ENCODE measurements around the gene PCNX1.

PCNX1 gene

DNA sequence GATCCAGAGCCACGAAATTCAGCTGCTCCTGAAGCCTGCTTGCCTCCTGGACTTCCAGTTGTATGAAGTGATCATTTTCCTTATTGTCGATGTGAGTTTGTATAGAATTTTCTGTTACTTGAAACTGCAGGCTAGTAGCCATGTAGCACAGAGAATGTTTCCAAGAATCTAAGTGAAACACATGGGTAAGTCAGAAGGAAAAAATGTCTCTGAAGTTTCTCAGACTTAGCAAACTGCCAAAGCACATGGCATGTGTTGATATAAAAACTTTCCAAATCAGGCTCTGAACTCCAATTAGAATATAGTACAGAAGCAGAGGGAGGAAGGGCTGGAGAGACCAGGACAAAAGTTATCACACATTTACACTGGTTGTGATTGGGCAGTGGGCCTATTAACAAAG lies 9.8 kb upstream of the PCNX1 start:
- no peak for DNase-seq (ENCODE audit: low read depth in 1 of 2, low spot score in 1 of 2)
- TF ChIP-seq CTCF (IDR thresholded peaks at IDR 0.05; ENCODE audit: insufficient read depth, low read length) = no peak
- TF ChIP-seq, protein P1, sequence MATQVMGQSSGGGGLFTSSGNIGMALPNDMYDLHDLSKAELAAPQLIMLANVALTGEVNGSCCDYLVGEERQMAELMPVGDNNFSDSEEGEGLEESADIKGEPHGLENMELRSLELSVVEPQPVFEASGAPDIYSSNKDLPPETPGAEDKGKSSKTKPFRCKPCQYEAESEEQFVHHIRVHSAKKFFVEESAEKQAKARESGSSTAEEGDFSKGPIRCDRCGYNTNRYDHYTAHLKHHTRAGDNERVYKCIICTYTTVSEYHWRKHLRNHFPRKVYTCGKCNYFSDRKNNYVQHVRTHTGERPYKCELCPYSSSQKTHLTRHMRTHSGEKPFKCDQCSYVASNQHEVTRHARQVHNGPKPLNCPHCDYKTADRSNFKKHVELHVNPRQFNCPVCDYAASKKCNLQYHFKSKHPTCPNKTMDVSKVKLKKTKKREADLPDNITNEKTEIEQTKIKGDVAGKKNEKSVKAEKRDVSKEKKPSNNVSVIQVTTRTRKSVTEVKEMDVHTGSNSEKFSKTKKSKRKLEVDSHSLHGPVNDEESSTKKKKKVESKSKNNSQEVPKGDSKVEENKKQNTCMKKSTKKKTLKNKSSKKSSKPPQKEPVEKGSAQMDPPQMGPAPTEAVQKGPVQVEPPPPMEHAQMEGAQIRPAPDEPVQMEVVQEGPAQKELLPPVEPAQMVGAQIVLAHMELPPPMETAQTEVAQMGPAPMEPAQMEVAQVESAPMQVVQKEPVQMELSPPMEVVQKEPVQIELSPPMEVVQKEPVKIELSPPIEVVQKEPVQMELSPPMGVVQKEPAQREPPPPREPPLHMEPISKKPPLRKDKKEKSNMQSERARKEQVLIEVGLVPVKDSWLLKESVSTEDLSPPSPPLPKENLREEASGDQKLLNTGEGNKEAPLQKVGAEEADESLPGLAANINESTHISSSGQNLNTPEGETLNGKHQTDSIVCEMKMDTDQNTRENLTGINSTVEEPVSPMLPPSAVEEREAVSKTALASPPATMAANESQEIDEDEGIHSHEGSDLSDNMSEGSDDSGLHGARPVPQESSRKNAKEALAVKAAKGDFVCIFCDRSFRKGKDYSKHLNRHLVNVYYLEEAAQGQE (IDR thresholded peaks at IDR 0.05; ENCODE audit: insufficient replicate concordance, low read depth) = no peak
- TF ChIP-seq SPI1 (IDR thresholded peaks at IDR 0.05; ENCODE audit: borderline replicate concordance, low read depth) = no peak
- no peak for TF ChIP-seq GABPA (IDR thresholded peaks at IDR 0.05; ENCODE audit: low read depth)
- no peak for TF ChIP-seq POLR2AphosphoS5 (IDR thresholded peaks at IDR 0.05; ENCODE audit: low read depth)
- Histone ChIP-seq H3K4me3 (replicated peaks; ENCODE audit: insufficient read depth, low read length) (no peak overlapping the region), H3K27me3 (ENCODE audit: insufficient read depth, poor library complexity, severe bottlenecking) (no peaks in the 10 kb centered on the region), H3K27ac (replicated peaks) (no peak overlapping the region)

DNA sequence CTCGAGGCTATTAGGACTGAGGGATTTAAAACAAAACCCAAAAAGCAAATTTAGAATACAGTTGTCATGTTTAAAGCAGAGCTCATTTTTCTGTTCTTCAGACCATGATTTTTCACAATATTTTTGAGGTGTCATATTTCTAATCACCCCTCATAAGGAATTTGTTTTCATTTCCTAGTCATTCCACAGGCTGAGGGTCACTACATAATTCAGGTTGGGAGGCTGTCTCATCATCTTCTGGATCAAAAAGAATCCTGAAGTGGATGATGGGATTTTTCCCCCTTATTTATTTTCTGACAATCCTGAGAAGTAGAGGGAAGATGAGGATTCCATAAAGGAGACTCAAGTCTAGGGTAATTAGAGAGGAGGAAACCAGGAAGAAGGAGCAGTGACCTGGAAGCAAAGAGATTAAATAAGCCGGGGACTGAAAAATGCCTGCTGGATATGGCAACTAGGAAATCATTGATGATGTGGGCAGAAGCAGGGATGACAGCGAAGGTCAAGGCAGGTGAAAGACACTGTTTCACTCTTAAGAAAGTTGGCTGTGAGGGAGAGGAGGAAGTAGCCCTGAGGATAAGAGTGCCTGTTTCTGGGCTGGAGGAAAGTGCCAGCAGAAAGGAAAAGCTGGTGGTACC lies 9.0 kb upstream of the PCNX1 start:
- no peak overlapping the region for H3K27ac ChIP-seq (replicated peaks)
- H3K27me3 ChIP-seq (ENCODE audit: insufficient read depth, poor library complexity, severe bottlenecking) = no peaks in the 10 kb centered on the region
- TF ChIP-seq POLR2AphosphoS5 (IDR thresholded peaks at IDR 0.05; ENCODE audit: low read depth) = no peak
- TF ChIP-seq GABPA (IDR thresholded peaks at IDR 0.05; ENCODE audit: low read depth) = no peak
- no peak for TF ChIP-seq CTCF (IDR thresholded peaks at IDR 0.05; ENCODE audit: insufficient read depth, low read length)
- TF ChIP-seq SPI1 (IDR thresholded peaks at IDR 0.05; ENCODE audit: borderline replicate concordance, low read depth) = no peak
- TF ChIP-seq, protein P1 (IDR thresholded peaks at IDR 0.05; ENCODE audit: insufficient replicate concordance, low read depth) = no peak
- H3K4me3 ChIP-seq (replicated peaks; ENCODE audit: insufficient read depth, low read length) = no peak overlapping the region
- DNase-seq (ENCODE audit: low read depth in 1 of 2, low spot score in 1 of 2) = no peak

GRCh38 chr14:70901269-70901668 lies 6.0 kb upstream of the PCNX1 start:
- no peak overlapping the region for H3K27ac ChIP-seq (replicated peaks)
- DNase-seq (ENCODE audit: low read depth in 1 of 2, low spot score in 1 of 2) = no peak
- H3K27me3 ChIP-seq (ENCODE audit: insufficient read depth, poor library complexity, severe bottlenecking) = no peaks in the 10 kb centered on the region
- no peak for TF ChIP-seq SPI1 (IDR thresholded peaks at IDR 0.05; ENCODE audit: borderline replicate concordance, low read depth)
- TF ChIP-seq CTCF (IDR thresholded peaks at IDR 0.05; ENCODE audit: insufficient read depth, low read length) = no peak
- no peak overlapping the region for H3K4me3 ChIP-seq (replicated peaks; ENCODE audit: insufficient read depth, low read length)

DNA sequence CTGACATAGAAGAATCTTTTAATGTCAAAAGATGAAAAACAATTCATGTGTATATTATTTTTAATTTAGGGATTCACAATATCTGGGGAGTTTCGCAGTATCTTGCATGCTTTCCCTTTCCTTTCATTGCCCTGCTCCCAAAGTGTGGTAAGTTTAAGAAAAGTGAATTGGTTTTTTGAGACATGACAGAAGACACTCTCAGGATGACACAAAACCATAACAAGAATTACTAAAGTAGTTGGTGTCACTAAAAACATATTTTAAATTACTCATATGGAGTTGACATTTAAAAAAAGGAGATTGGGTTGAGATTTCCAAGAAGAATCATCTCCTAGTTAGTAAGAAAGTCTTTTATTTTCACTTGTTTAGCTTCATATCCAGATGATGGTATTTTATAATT lies 5.1 kb upstream of the PCNX1 start:
- Histone ChIP-seq H3K27ac (replicated peaks) (no peak overlapping the region), H3K4me3 (replicated peaks; ENCODE audit: insufficient read depth, low read length) (no peak overlapping the region), H3K27me3 (ENCODE audit: insufficient read depth, poor library complexity, severe bottlenecking) (no peaks in the 10 kb centered on the region)
- DNase-seq (ENCODE audit: low read depth in 1 of 2, low spot score in 1 of 2) = no peak
- TF ChIP-seq, protein P1 (IDR thresholded peaks at IDR 0.05; ENCODE audit: insufficient replicate concordance, low read depth) = no peak
- TF ChIP-seq SPI1 (IDR thresholded peaks at IDR 0.05; ENCODE audit: borderline replicate concordance, low read depth) (no peak), CTCF (IDR thresholded peaks at IDR 0.05; ENCODE audit: insufficient read depth, low read length) (no peak), POLR2AphosphoS5 (IDR thresholded peaks at IDR 0.05; ENCODE audit: low read depth) (no peak), GABPA (IDR thresholded peaks at IDR 0.05; ENCODE audit: low read depth) (no peak)
